GM15510 (cell line): Measurements from ENCODE around the gene TMEM179.

Source experiments
- POLR2A ChIP-seq: IDR thresholded peaks from 3 replicates; pipeline ENCODE4 v1.6.1; 2011; ENCODE audit warnings: borderline replicate concordance; ENCODE audit not compliant: insufficient read length; ENCODE audit errors: extremely low read depth

TMEM179 gene

DNA sequence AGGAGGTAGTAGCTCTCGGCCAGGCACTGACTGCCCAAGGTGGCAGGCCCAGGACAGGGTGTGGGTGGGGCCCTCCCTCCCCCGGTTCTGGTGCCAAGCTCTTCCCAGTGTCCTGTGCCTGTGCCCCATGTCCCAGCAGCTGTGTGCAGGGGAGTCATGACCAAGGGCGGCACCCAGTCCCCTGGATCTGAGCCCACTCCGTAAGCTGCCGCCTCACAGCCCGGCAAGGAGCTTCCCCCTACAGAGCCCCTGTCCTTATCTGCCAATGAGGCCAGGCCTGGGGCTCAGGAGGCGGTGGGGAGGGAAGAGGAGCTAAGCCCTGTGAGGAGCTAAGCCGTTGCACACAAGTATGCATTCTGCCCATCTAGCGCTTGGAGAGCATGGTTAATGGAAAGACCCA lies 30.6 kb downstream of the TMEM179 start:
- TF ChIP-seq POLR2A: no peak

DNA sequence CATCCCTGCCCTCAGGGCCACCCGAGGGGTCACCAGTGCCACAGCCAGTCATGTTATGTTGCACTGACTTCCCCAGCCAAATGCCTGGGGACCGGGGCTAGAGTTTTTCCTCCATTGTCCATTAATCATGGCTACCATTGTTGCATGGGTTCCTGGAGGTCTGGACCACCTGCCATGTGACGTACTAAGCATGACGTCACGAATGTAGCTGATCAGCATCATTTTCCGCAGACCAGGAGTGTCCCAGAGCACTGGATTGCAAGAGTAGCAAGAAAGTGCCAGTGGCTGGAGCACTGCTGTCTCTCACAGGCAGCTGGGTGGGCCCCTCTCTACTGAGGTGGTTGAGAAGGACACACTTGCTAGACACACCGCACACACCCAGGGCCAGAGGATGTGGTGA lies 31.9 kb downstream of the TMEM179 start:
- TF ChIP-seq POLR2A: no peak

GRCh38 chr14:104572024-104572626 lies 32.4 kb downstream of the TMEM179 start:
- TF ChIP-seq POLR2A: no peak

DNA sequence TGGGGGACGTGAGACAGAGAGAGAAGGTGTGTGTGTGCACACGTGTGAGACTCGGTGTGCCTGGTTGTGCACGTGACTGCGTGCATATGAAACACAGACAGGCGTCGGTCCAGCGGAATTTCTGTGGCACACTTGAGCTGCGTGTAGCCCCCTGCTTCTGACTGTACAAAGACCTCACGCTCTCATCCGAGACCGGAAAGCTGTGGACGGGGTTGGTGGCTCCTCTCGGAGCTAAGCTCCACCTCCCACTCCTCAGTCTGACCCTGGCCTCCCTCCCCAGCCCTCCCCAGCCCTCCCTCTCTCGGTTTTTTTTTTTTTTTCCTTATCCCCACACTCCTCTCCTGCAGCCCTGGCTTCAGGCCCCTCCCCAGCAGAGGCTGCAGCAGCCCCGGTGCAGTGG lies 33.3 kb downstream of the TMEM179 start:
- TF ChIP-seq POLR2A: no peak

DNA sequence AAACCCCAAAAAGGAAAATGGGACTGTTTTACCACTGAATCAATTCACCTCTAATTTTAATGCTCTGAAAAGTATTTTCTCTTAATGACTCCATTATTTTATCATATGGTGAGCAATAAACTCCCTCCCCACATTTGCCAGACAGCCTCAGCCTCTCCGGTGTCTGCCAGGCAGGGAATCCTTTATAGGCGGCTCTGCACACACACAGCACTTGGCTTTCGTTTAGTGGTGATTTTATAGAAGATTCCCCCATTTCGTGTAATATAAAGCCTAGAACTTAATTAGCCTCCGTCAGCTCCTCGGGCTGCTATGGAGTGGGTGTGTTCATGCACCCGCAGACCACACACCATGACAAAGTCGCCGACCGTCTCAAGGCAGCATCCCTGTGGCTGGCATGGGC lies 35.1 kb downstream of the TMEM179 start:
- no peak for TF ChIP-seq POLR2A

GRCh38 chr14:104568620-104569019 lies 36.0 kb downstream of the TMEM179 start:
- TF ChIP-seq POLR2A: no peak

GRCh38 chr14:104567957-104568225 lies 36.7 kb downstream of the TMEM179 start:
- no peak for TF ChIP-seq POLR2A

GRCh38 chr14:104567141-104567956 lies 37.2 kb downstream of the TMEM179 start:
- TF ChIP-seq POLR2A: no peak

DNA sequence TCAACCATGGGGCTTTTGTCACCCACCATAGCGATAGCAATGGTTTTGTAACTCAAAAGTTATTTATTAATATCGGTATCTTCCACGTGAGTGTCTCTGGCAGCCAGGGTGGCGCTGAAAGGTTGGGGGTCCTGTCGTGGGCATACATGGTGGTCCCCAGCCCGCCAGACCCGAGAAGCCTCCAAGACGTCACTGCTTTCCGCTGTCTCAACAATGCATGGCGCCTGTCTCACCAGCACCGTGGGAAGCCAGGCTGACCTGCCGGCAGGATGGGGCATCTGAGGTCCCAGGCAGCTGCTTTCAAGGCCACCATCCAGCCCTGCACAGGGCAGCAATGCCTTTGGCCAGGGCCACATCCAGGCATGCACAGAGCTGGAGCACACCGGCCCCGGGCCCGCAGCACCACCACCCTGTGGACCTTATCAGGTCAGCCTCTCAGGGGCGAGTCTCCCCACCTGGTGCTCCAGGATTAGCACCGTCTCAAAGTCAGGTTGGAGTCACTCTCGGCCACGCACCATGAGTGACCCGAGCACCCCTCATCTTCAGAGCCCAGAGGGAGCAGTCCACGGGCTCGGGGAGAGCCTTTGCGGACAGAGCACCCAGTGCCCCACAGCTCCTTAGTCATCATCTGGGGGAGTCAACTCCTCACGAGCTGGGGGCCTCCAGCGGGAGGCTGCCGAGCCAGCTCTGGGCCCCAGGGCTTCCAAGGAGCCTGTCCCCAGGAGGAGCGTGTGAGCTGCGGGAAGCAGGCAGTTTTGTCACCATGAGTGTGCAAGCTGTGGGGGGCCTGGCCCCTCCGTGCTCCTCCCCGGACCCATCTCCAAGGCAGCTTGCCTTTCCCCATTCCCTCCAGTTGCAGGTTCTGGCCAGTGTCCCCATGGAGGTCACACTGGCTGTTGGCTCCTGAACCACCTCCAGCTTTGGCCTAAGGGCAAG lies 39.6 kb downstream of the TMEM179 start:
- no peak for TF ChIP-seq POLR2A

DNA sequence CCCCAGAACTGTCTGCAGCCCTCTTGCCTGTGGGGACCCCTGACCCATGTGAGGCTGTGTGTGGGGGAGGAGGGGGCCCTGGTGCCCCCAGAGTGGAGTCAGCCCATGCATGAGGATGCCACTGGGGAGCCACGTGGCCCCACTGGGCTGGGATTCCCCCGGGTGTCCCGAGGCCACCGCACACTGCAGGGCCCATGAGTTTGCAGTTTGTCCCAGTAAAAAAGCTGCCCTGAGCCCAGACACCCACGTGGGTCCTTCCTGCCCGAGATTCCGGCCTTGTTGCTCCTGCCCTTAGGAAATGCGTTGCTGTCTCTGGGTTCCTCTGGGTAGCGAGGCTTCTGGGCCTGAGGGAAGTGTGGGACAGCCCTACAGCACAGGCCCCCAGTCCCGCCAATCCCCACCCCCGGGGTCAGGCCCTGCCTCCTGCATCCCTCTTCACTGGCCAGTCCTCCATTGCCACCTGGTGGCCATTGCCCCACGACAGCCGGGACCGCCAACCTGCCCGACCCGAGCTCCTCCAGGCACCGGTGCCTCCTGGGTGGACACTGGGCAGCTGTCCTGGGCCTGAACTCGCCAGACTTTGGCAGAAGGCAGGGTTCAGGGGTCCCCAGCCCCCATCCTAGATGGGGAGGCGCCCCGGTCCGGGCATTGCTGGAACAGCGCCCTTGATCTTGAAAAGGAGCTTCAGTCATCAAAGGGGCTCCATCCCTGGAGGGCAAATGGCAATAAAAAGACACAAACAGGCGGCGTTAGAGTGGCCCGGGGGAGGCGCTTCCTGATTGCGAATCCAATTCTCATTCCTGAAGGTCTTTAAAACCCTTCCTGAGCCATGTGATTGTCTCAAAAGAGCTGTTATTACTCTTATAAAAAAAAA lies 40.6 kb downstream of the TMEM179 start:
- no peak for TF ChIP-seq POLR2A

GRCh38 chr14:104563191-104563741 lies 41.3 kb downstream of the TMEM179 start:
- no peak for TF ChIP-seq POLR2A

DNA sequence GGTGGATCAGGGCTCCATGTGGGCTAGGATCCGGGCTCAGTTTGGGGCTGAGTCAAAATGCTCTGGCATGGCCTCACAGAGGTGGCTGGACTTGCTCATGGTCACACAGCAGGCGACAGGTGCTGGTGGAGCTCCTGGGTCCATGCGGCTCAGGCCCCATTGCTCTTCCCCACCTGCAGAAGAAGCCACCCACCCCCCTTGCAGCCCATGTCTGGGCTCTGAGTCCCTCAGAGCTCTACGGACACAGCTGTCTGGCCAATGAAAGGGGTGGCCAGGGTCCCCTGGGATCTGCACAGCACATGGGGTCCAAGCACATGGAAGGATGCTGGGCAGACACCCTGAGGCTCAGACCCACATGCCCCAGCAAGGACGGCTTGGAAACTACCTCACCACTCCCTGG lies 42.0 kb downstream of the TMEM179 start:
- no peak for TF ChIP-seq POLR2A

GRCh38 chr14:104561632-104562495 lies 42.7 kb downstream of the TMEM179 start:
- no peak for TF ChIP-seq POLR2A
